Peyer's patch (tissue), 4 donors: Measurements from ENCODE around the gene NLRP1. TPM values are rescaled to one million over a fixed set of nuclear protein-coding genes. Genes with fewer than 3 reads are reported as not detected.

Experiments used
- DNase-seq, 3 donors: peaks; one replicate each; pipeline ENCODE4 v3.0.0-alpha.2; 2017 to 2019
- H3K27ac ChIP-seq, 4 donors: fragments of 200-600 bp; sonication (generic); one replicate each; pipeline ENCODE4 v1.5.1; 2016 to 2019
- H3K27me3 ChIP-seq, 2 donors: fragments of 200-600 bp; sonication (generic); one replicate each; pipeline ENCODE4 v1.5.1; 2019
- H3K36me3 ChIP-seq, 3 donors: fragments of 200-600 bp; sonication (generic); one replicate each; pipeline ENCODE4 v1.5.1; 2016 to 2019
- H3K4me1 ChIP-seq, 4 donors: fragments of 200-600 bp; sonication (generic); one replicate each; pipeline ENCODE4 v1.5.1; 2016 to 2019
- H3K4me3 ChIP-seq, 4 donors: fragments of 200-600 bp; sonication (generic); 1 replicate in 3 of 4; 2 replicates in 1 of 4; pipeline ENCODE4 v1.5.1; 2016 to 2019; ENCODE audit warnings: mild to moderate bottlenecking in 1 of 4
- H3K9me3 ChIP-seq, 4 donors: fragments of 200-600 bp; sonication (generic); one replicate each; pipeline ENCODE4 v1.5.1; 2016 to 2019; ENCODE audit warnings: mild to moderate bottlenecking in 1 of 4
- CTCF ChIP-seq, 6 experiments: fragments of 450-650 bp in 4 of 6; fragments of 200-600 bp in 2 of 6; sonication (generic) in 1 of 6; IDR thresholded peaks; one replicate each; pipeline ENCODE4 v1.5.1; 2017 to 2019; ENCODE audit warnings: antibody characterized with exemption in 6 of 6, mild to moderate bottlenecking in 3 of 6, moderate library complexity in 1 of 6
- POLR2A ChIP-seq, 2 donors: fragments of 450-650 bp; IDR thresholded peaks; one replicate each; pipeline ENCODE4 v1.5.1; 2017; ENCODE audit warnings: antibody characterized with exemption in 2 of 2, mild to moderate bottlenecking in 2 of 2, moderate library complexity in 2 of 2
- total RNA-seq, 4 donors: library from RNA; depleted of rRNA; stranded (reverse); fragments of >200 nt; gene quantifications; one replicate each; pipeline ENCODE4 v1.1.0, GENCODE V29; 2016

NLRP1 gene
- total RNA-seq = 10 to 100 TPM in 3 of 4 donors, 1 to 10 TPM in 1; 8.6 to 80.0 (median 18.5) TPM

GRCh38 chr17:5584383-5585286 lies at the start of gene NLRP1:
TSS of gene NLRP1 (minus strand) at chr17:5584509. CDS start at chr17:5583957, 552 bp downstream.
- no peak for TF ChIP-seq CTCF (IDR thresholded peaks at IDR 0.05)
- TF ChIP-seq POLR2A (IDR thresholded peaks at IDR 0.05) = peak; percentile 44 to 57
- Histone ChIP-seq H3K27ac (peak within 1 kb of the TSS; percentile 72 to 96 (median 87)), H3K36me3 (no peaks in the 10 kb centered on the region), H3K9me3 (no peaks in the 10 kb centered on the region), H3K4me1 (peaks cover 0 to 30% (median 13%) of the 10 kb centered on the region in 4 donors), H3K4me3 (peak within 1 kb of the TSS; percentile 48 to 57 (median 56)), H3K27me3 (no peaks in the 10 kb centered on the region)
- peak; percentile 75 to 98 (median 98) for DNase-seq

GRCh38 chr17:5631958-5632590 lies 47.8 kb upstream of the NLRP1 start:
- Histone ChIP-seq H3K4me1 (no peaks in the 10 kb centered on the region), H3K27ac (no peak overlapping the region), H3K9me3 (no peaks in the 10 kb centered on the region), H3K27me3 (no peaks in the 10 kb centered on the region), H3K4me3 (no peak overlapping the region), H3K36me3 (no peaks in the 10 kb centered on the region)
- TF ChIP-seq POLR2A (IDR thresholded peaks at IDR 0.05) = no peak
- TF ChIP-seq CTCF (IDR thresholded peaks at IDR 0.05) = no peak
- DNase-seq = no peak

GRCh38 chr17:5630434-5630833 lies 46.1 kb upstream of the NLRP1 start:
- no peak for TF ChIP-seq POLR2A (IDR thresholded peaks at IDR 0.05)
- no peak for TF ChIP-seq CTCF (IDR thresholded peaks at IDR 0.05)
- DNase-seq = no peak
- H3K4me1 ChIP-seq = no peaks in the 10 kb centered on the region
- no peaks in the 10 kb centered on the region for H3K9me3 ChIP-seq
- H3K36me3 ChIP-seq = no peaks in the 10 kb centered on the region
- H3K27me3 ChIP-seq = no peaks in the 10 kb centered on the region
- no peak overlapping the region for H3K4me3 ChIP-seq
- no peak overlapping the region for H3K27ac ChIP-seq

GRCh38 chr17:5629128-5629527 lies 44.8 kb upstream of the NLRP1 start:
- Histone ChIP-seq H3K9me3 (no peaks in the 10 kb centered on the region), H3K36me3 (no peaks in the 10 kb centered on the region), H3K27ac (no peak overlapping the region), H3K4me3 (no peak overlapping the region), H3K27me3 (no peaks in the 10 kb centered on the region), H3K4me1 (no peaks in the 10 kb centered on the region)
- TF ChIP-seq CTCF (IDR thresholded peaks at IDR 0.05) = no peak
- no peak for TF ChIP-seq POLR2A (IDR thresholded peaks at IDR 0.05)
- DNase-seq = no peak

- Histone ChIP-seq H3K4me3 (no peak overlapping the region), H3K27ac (no peak overlapping the region), H3K36me3 (no peaks in the 10 kb centered on the region), H3K27me3 (no peaks in the 10 kb centered on the region), H3K9me3 (no peaks in the 10 kb centered on the region), H3K4me1 (no peaks in the 10 kb centered on the region)
- TF ChIP-seq POLR2A (IDR thresholded peaks at IDR 0.05) = no peak
- no peak for TF ChIP-seq CTCF (IDR thresholded peaks at IDR 0.05)
- no peak for DNase-seq
Observed at GRCh38 chr17:5628262-5628661, 44.0 kb upstream of the NLRP1 start.
